Body of pancreas (tissue), 4 donors: ENCODE results near the gene ACOT7.

Source experiments
- CTCF ChIP-seq, 7 experiments: fragments of 450-650 bp in 4 of 7; fragments of 200-600 bp in 3 of 7; sonication (generic) in 3 of 7; IDR thresholded peaks; one replicate each; pipeline ENCODE4 v1.5.1; 2016 to 2019; ENCODE audit warnings: antibody characterized with exemption in 7 of 7
- POLR2A ChIP-seq, 3 donors: fragments of 450-650 bp; IDR thresholded peaks; one replicate each; pipeline ENCODE4 v1.6.1; 2016; ENCODE audit warnings: antibody characterized with exemption in 3 of 3, mild to moderate bottlenecking in 2 of 3

GRCh38 chr1:6401673-6402072, 8.1 kb upstream of the ACOT7 start:
- TF ChIP-seq CTCF (IDR thresholded peaks at IDR 0.05), result no peak
- no peak for TF ChIP-seq POLR2A (IDR thresholded peaks at IDR 0.05)
